ENCODE results near the gene RAB4A.

RAB4A gene

DNA sequence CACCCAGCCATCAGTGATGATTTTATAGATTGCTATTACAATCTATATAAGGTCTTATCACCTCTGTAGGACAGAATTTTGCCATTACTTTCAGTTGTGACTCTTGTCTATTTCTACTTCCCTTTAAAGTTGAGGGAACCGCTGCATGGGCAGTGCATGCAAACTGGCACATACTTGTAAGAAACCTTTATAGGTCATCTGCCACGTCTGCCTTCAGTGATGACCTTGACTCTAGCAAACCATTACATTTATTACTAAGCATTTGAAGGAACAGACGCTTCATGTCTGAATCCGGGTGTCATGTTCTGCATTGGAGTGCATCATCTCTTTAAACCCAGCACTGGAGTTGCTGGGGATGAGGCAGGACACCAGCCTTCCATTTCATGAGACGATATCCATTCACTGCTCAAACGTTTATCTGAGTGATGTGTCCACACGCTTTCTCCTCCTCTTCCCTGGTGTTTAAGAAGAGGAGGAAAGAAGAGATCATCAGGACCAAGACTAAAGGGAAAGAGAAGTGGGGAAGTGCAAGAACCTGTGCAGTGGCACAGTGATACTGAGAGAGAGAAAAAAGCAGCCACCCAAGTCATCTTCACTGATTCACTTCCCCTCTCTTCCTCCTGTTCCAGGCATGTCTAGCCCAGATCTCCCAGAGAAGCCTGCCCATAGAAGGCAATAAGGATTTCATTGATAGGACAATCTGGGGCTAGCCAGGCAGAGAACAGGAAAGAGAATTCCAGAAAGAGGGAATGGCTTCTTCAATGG lies 57.9 kb downstream of the RAB4A start:
- TF ChIP-seq, protein P1, sequence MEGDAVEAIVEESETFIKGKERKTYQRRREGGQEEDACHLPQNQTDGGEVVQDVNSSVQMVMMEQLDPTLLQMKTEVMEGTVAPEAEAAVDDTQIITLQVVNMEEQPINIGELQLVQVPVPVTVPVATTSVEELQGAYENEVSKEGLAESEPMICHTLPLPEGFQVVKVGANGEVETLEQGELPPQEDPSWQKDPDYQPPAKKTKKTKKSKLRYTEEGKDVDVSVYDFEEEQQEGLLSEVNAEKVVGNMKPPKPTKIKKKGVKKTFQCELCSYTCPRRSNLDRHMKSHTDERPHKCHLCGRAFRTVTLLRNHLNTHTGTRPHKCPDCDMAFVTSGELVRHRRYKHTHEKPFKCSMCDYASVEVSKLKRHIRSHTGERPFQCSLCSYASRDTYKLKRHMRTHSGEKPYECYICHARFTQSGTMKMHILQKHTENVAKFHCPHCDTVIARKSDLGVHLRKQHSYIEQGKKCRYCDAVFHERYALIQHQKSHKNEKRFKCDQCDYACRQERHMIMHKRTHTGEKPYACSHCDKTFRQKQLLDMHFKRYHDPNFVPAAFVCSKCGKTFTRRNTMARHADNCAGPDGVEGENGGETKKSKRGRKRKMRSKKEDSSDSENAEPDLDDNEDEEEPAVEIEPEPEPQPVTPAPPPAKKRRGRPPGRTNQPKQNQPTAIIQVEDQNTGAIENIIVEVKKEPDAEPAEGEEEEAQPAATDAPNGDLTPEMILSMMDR (IDR thresholded peaks at IDR 0.05), result no peak
- H3K27ac ChIP-seq, result no peak overlapping the region

DNA sequence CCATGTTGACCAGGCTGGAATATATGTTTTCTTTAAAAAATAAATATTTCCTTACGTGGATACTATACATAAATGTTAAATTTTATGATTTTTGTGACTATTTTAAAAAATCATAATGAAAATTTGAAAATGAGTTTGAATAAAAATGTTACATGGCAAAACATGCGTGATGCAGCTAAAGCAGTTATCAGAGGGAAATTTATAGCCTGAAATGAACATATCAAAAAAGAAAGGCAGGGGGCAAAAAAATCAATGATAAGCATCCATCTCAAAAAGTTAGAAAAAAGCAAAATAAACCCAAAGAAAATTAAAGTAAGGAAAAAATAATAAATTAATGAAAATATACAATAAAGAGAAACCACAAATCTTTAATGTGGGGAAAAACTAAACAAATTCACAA lies 63.4 kb downstream of the RAB4A start:
- Histone ChIP-seq H2AFZ (no peak overlapping the region), H3K36me3 (ENCODE audit: control insufficient read depth, insufficient read depth, low read length) (no peaks in the 10 kb centered on the region), H3K9ac (no peak overlapping the region), H3K4me3 (ENCODE audit: low read depth, low read length) (no peak overlapping the region), H3K9me3 (ENCODE audit: control insufficient read depth, low read length) (no peaks in the 10 kb centered on the region), H3K4me2 (ENCODE audit: low read length) (no peak overlapping the region), H3K27ac (no peak overlapping the region), H3K79me2 (peaks cover 3% of the 10 kb centered on the region), H3K4me1 (no peaks in the 10 kb centered on the region), H3K27me3 (ENCODE audit: control insufficient read depth, insufficient read depth, low read length) (no peaks in the 10 kb centered on the region)
- TF ChIP-seq, protein P1 (IDR thresholded peaks at IDR 0.05), result no peak

More for the DNA sequence above, 57.9 kb downstream of the RAB4A start:
- H3K9me3 ChIP-seq (ENCODE audit: control insufficient read depth, low read length), result no peaks in the 10 kb centered on the region
- H3K79me2 ChIP-seq, result no peaks in the 10 kb centered on the region
- no peak overlapping the region for H2AFZ ChIP-seq
- no peaks in the 10 kb centered on the region for H3K27me3 ChIP-seq (ENCODE audit: control insufficient read depth, insufficient read depth, low read length)
- H3K4me3 ChIP-seq (ENCODE audit: low read depth, low read length), result no peak overlapping the region
- no peak overlapping the region for H3K4me2 ChIP-seq (ENCODE audit: low read length)
- no peak overlapping the region for H3K9ac ChIP-seq
- H3K4me1 ChIP-seq, result no peaks in the 10 kb centered on the region
- H3K36me3 ChIP-seq (ENCODE audit: control insufficient read depth, insufficient read depth, low read length), result no peaks in the 10 kb centered on the region

DNA sequence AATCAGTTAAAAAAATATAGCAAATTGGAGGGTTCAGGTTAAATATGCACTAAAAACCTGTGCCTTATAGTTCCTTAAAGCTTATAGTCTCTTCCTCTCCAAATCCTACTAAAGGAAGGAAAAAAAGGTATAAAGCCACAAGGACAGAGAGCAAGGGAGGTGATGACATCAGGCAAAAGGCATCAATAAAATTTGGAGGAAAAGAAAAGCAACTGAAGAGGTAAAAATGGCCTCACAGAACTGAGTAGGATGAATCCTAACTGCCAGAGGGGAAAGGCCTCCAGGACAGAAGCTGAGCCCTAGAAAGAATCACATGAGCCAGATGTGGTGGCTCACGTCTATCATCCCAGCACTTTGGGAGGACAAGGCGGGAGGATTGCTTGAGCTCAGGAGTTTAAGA lies 63.8 kb downstream of the RAB4A start:
- TF ChIP-seq, protein P1 (IDR thresholded peaks at IDR 0.05), result no peak

DNA sequence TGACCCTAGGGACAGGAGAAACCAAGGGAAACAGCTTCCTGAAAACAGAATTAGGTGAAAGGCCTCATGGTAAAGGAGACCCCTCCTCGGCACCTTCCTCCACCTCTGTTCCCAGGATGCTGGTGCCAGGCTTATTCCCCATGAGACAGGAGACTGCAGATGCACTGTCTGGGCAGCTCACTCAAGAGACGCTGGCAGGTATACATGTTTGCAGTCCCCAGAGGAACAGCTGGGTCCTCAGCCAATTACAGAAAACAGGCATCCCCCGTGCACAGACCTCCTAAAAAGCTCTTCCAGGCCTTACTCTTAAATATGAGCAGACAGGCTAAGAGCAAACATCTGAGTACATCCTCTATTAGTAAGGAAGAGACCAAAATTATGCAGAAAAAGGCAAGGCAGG lies 65.4 kb downstream of the RAB4A start:
- no peak overlapping the region for H2AFZ ChIP-seq
- no peak overlapping the region for H3K27ac ChIP-seq
- peaks cover 3% of the 10 kb centered on the region for H3K79me2 ChIP-seq
- no peaks in the 10 kb centered on the region for H3K27me3 ChIP-seq (ENCODE audit: control insufficient read depth, insufficient read depth, low read length)
- TF ChIP-seq, protein P1 (IDR thresholded peaks at IDR 0.05), result no peak
- no peaks in the 10 kb centered on the region for H3K36me3 ChIP-seq (ENCODE audit: control insufficient read depth, insufficient read depth, low read length)
- H3K9ac ChIP-seq, result no peak overlapping the region
- no peaks in the 10 kb centered on the region for H3K9me3 ChIP-seq (ENCODE audit: control insufficient read depth, low read length)
- no peak overlapping the region for H3K4me3 ChIP-seq (ENCODE audit: low read depth, low read length)
- no peak overlapping the region for H3K4me2 ChIP-seq (ENCODE audit: low read length)
- no peaks in the 10 kb centered on the region for H3K4me1 ChIP-seq

More for the DNA sequence above, 63.8 kb downstream of the RAB4A start:
- Histone ChIP-seq H3K36me3 (ENCODE audit: control insufficient read depth, insufficient read depth, low read length) (no peaks in the 10 kb centered on the region), H2AFZ (no peak overlapping the region), H3K4me3 (ENCODE audit: low read depth, low read length) (no peak overlapping the region), H3K27me3 (ENCODE audit: control insufficient read depth, insufficient read depth, low read length) (no peaks in the 10 kb centered on the region), H3K79me2 (peaks cover 3% of the 10 kb centered on the region), H3K9ac (no peak overlapping the region), H3K27ac (no peak overlapping the region), H3K4me1 (no peaks in the 10 kb centered on the region), H3K4me2 (ENCODE audit: low read length) (no peak overlapping the region), H3K9me3 (ENCODE audit: control insufficient read depth, low read length) (no peaks in the 10 kb centered on the region)

DNA sequence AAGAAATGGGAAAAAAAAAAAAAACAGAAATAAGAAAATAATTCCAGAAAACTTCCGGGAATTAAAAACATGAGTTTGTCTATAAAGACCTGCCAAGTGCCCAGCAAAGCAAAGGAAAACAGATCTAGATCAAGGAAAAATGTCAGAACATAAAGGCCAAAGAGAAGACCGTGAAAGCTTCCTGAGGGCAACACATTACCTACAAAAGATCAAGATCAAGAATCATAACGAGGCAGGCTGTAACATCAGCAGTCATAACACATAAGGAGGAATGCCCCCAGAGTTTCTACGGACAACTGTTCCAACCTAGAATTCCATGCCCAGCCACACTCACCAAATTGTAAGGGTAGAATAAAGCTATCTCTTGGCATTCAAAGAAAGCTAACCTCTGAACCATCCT lies 68.2 kb downstream of the RAB4A start:
- Histone ChIP-seq H3K4me3 (ENCODE audit: low read depth, low read length) (no peak overlapping the region), H3K79me2 (peaks cover 3% of the 10 kb centered on the region), H3K36me3 (ENCODE audit: control insufficient read depth, insufficient read depth, low read length) (no peaks in the 10 kb centered on the region), H3K27me3 (ENCODE audit: control insufficient read depth, insufficient read depth, low read length) (no peaks in the 10 kb centered on the region), H3K4me2 (ENCODE audit: low read length) (no peak overlapping the region), H3K9ac (no peak overlapping the region), H3K9me3 (ENCODE audit: control insufficient read depth, low read length) (no peaks in the 10 kb centered on the region), H3K27ac (no peak overlapping the region), H2AFZ (no peak overlapping the region), H3K4me1 (no peaks in the 10 kb centered on the region)
- TF ChIP-seq, protein P1 (IDR thresholded peaks at IDR 0.05), result no peak
